ENCODE measurements around the gene CHRNA9.

CHRNA9 gene

GRCh38 chr4:40399578-40399977 is 64.4 kb downstream of the CHRNA9 start:
- in situ Hi-C loops (cut with MboI; ENCODE audit: low sequenced_read_pairs, unreplicated experiment) = no loop called here
- no peak for DNase-seq (ENCODE audit: low spot score)
- no peak for TF ChIP-seq CTCF (IDR thresholded peaks at IDR 0.05; ENCODE audit: borderline replicate concordance, control extremely low read depth, extremely low read depth, insufficient read depth, missing control alignments)

GRCh38 chr4:40401096-40401495 is 66.0 kb downstream of the CHRNA9 start:
- in situ Hi-C loops (cut with MboI; ENCODE audit: low sequenced_read_pairs, unreplicated experiment) = no loop called here

GRCh38 chr4:40401631-40402030 is 66.5 kb downstream of the CHRNA9 start:
- no peak for DNase-seq (ENCODE audit: low spot score)
- TF ChIP-seq CTCF (IDR thresholded peaks at IDR 0.05; ENCODE audit: borderline replicate concordance, control extremely low read depth, extremely low read depth, insufficient read depth, missing control alignments) = no peak
- in situ Hi-C loops (cut with MboI; ENCODE audit: low sequenced_read_pairs, unreplicated experiment) = no loop called here

More at GRCh38 chr4:40401096-40401495, 66.0 kb downstream of the CHRNA9 start:
- no peak for DNase-seq (ENCODE audit: low spot score)
- TF ChIP-seq CTCF (IDR thresholded peaks at IDR 0.05; ENCODE audit: borderline replicate concordance, control extremely low read depth, extremely low read depth, insufficient read depth, missing control alignments) = no peak

- in situ Hi-C loops (cut with MboI; ENCODE audit: low sequenced_read_pairs, unreplicated experiment) = no loop called here
- no peak for DNase-seq (ENCODE audit: low spot score)
- no peak for TF ChIP-seq CTCF (IDR thresholded peaks at IDR 0.05; ENCODE audit: borderline replicate concordance, control extremely low read depth, extremely low read depth, insufficient read depth, missing control alignments)
These were observed 67.4 kb downstream of the CHRNA9 start for GRCh38 chr4:40402556-40402955.

GRCh38 chr4:40403081-40403480 is 67.9 kb downstream of the CHRNA9 start:
- DNase-seq (ENCODE audit: low spot score) = no peak
- in situ Hi-C loops (cut with MboI; ENCODE audit: low sequenced_read_pairs, unreplicated experiment) = no loop called here
- no peak for TF ChIP-seq CTCF (IDR thresholded peaks at IDR 0.05; ENCODE audit: borderline replicate concordance, control extremely low read depth, extremely low read depth, insufficient read depth, missing control alignments)
